ENCODE data around the gene CYFIP1.

DNA sequence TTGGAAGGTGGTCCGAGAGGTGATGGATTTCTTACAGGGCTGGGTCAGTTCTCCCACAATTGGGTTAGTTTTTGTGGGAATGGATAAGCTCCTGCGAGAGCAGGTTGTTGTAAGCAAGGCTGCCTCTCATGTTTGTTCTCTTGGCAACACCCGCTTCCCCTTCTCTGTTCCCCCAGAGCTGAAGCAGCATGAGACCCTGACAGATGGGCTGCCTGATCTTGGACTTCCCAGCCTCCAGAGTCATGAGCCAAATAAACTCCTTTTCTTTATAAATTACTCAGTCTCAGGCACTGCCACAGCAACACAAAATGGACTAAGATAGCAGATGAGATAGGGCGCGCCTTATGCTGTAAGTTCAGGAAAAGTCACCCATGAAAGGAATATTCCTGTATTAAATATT, 103.1 kb downstream of the CYFIP1 start:
- TF ChIP-seq, protein P1, sequence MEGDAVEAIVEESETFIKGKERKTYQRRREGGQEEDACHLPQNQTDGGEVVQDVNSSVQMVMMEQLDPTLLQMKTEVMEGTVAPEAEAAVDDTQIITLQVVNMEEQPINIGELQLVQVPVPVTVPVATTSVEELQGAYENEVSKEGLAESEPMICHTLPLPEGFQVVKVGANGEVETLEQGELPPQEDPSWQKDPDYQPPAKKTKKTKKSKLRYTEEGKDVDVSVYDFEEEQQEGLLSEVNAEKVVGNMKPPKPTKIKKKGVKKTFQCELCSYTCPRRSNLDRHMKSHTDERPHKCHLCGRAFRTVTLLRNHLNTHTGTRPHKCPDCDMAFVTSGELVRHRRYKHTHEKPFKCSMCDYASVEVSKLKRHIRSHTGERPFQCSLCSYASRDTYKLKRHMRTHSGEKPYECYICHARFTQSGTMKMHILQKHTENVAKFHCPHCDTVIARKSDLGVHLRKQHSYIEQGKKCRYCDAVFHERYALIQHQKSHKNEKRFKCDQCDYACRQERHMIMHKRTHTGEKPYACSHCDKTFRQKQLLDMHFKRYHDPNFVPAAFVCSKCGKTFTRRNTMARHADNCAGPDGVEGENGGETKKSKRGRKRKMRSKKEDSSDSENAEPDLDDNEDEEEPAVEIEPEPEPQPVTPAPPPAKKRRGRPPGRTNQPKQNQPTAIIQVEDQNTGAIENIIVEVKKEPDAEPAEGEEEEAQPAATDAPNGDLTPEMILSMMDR (IDR thresholded peaks at IDR 0.05), result no peak
- no peak for TF ChIP-seq POLR2A (IDR thresholded peaks at IDR 0.05; ENCODE audit: low read depth)
- TF ChIP-seq EP300 (IDR thresholded peaks at IDR 0.05), result no peak
